Sigmoid colon (tissue), 7 donors: ENCODE results near the gene MRGPRX3. TPM values are rescaled to one million over a fixed set of nuclear protein-coding genes. Genes with fewer than 3 reads are reported as not detected.

ENCODE experiments used
- DNase-seq: peaks from one replicate; pipeline ENCODE4 v3.0.0-alpha.2; 2019
- H3K27ac ChIP-seq, 4 donors: fragments of 200-600 bp; sonication (generic); one replicate each; pipeline ENCODE4 v1.5.1; 2016 to 2019; ENCODE audit warnings: mild to moderate bottlenecking in 1 of 4
- H3K27me3 ChIP-seq, 3 donors: fragments of 200-600 bp; sonication (generic); one replicate each; pipeline ENCODE4 v1.5.1; 2019; ENCODE audit warnings: mild to moderate bottlenecking in 1 of 3
- H3K36me3 ChIP-seq, 4 donors: fragments of 200-600 bp; sonication (generic); one replicate each; pipeline ENCODE4 v1.5.1; 2016 to 2019
- H3K4me1 ChIP-seq, 4 donors: fragments of 200-600 bp; sonication (generic); one replicate each; pipeline ENCODE4 v1.5.1; 2017 to 2019
- H3K4me3 ChIP-seq, 4 donors: fragments of 200-600 bp; sonication (generic); one replicate each; pipeline ENCODE4 v1.5.1; 2017 to 2019; ENCODE audit warnings: mild to moderate bottlenecking in 2 of 4, moderate library complexity in 1 of 4
- H3K9me3 ChIP-seq, 4 donors: fragments of 200-600 bp in 3 of 4; sonication (generic) in 3 of 4; one replicate each; pipeline versions ENCODE4 v1.5.1 to v1.6.1; 2013 to 2019
- CTCF ChIP-seq, 4 experiments: fragments of 450-650 bp in 3 of 4; fragments of 200-600 bp in 1 of 4; IDR thresholded peaks; one replicate each; pipeline ENCODE4 v1.5.1; 2016 to 2019; ENCODE audit warnings: antibody characterized with exemption in 4 of 4, mild to moderate bottlenecking in 3 of 4, moderate library complexity in 2 of 4
- EP300 ChIP-seq, 4 donors: sonication (generic); formaldehyde crosslinking; IDR thresholded peaks; one replicate each; pipeline ENCODE4 v1.6.1; 2017; ENCODE audit warnings: antibody characterized with exemption in 4 of 4
- POLR2A ChIP-seq, 2 donors: fragments of 450-650 bp; IDR thresholded peaks; one replicate each; pipeline ENCODE4 v1.6.1; 2016; ENCODE audit warnings: antibody characterized with exemption in 2 of 2, mild to moderate bottlenecking in 2 of 2, moderate library complexity in 2 of 2
- POLR2AphosphoS5 ChIP-seq, 4 donors: sonication (generic); formaldehyde crosslinking; IDR thresholded peaks; one replicate each; pipeline ENCODE4 v1.6.1; 2017; ENCODE audit warnings: antibody characterized with exemption in 4 of 4
- WGBS, 2 donors: extraction: QIAGEN DNeasy Blood & Tissue Kit; methylation state at CpG; one replicate each; pipeline ENCODE4 v1.1.7; 2013; 5-methylcytosine and 5-hydroxymethylcytosine counted together
- intact Hi-C: fragments of 100-400 bp; cut with DNase I; formaldehyde crosslinking; loops from one replicate; pipeline ENCODE4 v1.15.1; 2023
- polyA plus RNA-seq, 3 donors: library from polyadenylated mRNA; stranded (reverse); fragments of 200-250 nt; gene quantifications; one replicate each; pipeline ENCODE4 v1.2.3, GENCODE V29; 2013
- total RNA-seq, 4 donors: library from RNA; depleted of rRNA; stranded (reverse); fragments of >200 nt; gene quantifications; one replicate each; pipeline ENCODE4 v1.1.0, GENCODE V29; 2016
- donor health status: healthy with polysubstance abuse.
- donor health status: Bipolar disorder and iron deficiency.
- donor health status: healthy.

Gene MRGPRX3
- total RNA-seq (not detected), polyA plus RNA-seq (not detected)

DNA sequence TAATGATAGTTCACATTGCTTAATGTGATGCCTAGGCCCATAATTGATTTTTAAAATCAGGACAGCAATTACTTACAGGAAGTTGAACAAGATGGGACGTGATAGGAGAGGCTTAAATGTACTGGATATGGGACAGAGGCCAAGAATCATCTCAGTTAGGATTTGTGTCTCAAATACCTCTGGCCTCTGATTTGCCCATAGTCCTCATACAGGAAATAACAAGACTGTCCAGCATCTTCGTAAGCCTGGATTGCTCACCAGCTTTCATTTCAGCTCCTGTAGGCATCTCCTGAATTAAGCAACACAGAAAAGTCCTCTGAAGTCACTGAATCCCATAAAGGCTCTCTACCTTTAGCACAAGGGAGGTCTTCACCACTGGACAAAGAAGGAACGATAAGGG lies at the start of gene MRGPRX3:
TSS of gene MRGPRX3 (plus strand) at position 231 of the 400 bp plus-strand sequence. CDS start 4,632 bp downstream, outside the sequence.
- intact Hi-C loops, result no loop called here
- H3K4me3 ChIP-seq, result no peak within 1 kb of the TSS
- no peaks in the 10 kb centered on the region for H3K4me1 ChIP-seq
- no peaks in the 10 kb centered on the region for H3K9me3 ChIP-seq
- H3K27ac ChIP-seq, result no peak within 1 kb of the TSS
- H3K27me3 ChIP-seq, result no peaks in the 10 kb centered on the region
- DNase-seq, result no peak
- TF ChIP-seq CTCF (IDR thresholded peaks at IDR 0.05) (no peak), EP300 (IDR thresholded peaks at IDR 0.05) (no peak), POLR2AphosphoS5 (IDR thresholded peaks at IDR 0.05) (no peak), POLR2A (IDR thresholded peaks at IDR 0.05) (no peak)
- H3K36me3 ChIP-seq, result no peaks in the 10 kb centered on the region
- WGBS, 2 donors, result 47 to 66% methylated on average over 3 of the region's 3 CpGs

- DNase-seq, result no peak
- TF ChIP-seq EP300 (IDR thresholded peaks at IDR 0.05) (no peak), POLR2A (IDR thresholded peaks at IDR 0.05) (no peak), POLR2AphosphoS5 (IDR thresholded peaks at IDR 0.05) (no peak), CTCF (IDR thresholded peaks at IDR 0.05) (no peak)
- Histone ChIP-seq H3K4me3 (no peak overlapping the region), H3K36me3 (peaks cover 0 to 83% (median 17%) of the 10 kb centered on the region in 4 donors), H3K9me3 (no peaks in the 10 kb centered on the region), H3K27me3 (no peaks in the 10 kb centered on the region), H3K27ac (no peak overlapping the region), H3K4me1 (no peaks in the 10 kb centered on the region)
- 97% methylated on average over 2 of the region's 2 CpGs for WGBS, 2 donors
- intact Hi-C loops, result no loop called here
Measured at GRCh38 chr11:18088366-18088765, 44.0 kb upstream of the MRGPRX3 start.

GRCh38 chr11:18088966-18089365 lies 43.4 kb upstream of the MRGPRX3 start:
- Histone ChIP-seq H3K9me3 (no peaks in the 10 kb centered on the region), H3K4me3 (no peak overlapping the region), H3K4me1 (no peaks in the 10 kb centered on the region), H3K27ac (no peak overlapping the region), H3K27me3 (no peaks in the 10 kb centered on the region), H3K36me3 (peaks cover 0 to 83% (median 22%) of the 10 kb centered on the region in 4 donors)
- DNase-seq, result no peak
- 88 to 91% methylated on average over 3 of the region's 3 CpGs for WGBS, 2 donors
- intact Hi-C loops, result no loop called here
- no peak for TF ChIP-seq EP300 (IDR thresholded peaks at IDR 0.05)
- no peak for TF ChIP-seq POLR2AphosphoS5 (IDR thresholded peaks at IDR 0.05)
- no peak for TF ChIP-seq POLR2A (IDR thresholded peaks at IDR 0.05)
- TF ChIP-seq CTCF (IDR thresholded peaks at IDR 0.05), result no peak

DNA sequence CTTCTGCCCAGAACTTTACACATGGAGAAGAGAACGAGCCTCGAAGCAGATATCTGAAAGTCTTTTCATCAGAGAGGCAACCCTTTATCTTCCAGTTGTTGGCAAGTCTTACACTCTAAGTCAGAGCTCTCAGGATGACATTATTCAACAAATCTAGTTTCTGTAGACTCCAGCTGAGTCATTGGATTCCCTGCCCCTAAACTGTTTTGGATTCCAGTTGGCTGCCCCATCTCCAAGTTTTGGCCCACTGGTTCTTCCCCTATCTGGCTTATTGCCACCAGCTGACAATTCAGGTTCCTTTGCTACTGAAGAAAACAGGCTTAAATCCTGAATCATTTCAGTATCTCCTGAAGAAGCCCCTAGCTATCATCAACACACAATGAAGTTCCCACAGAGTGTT lies 40.6 kb upstream of the MRGPRX3 start:
- no peak overlapping the region for H3K27ac ChIP-seq
- no peak for DNase-seq
- H3K4me1 ChIP-seq, result no peaks in the 10 kb centered on the region
- H3K4me3 ChIP-seq, result no peak overlapping the region
- H3K27me3 ChIP-seq, result no peaks in the 10 kb centered on the region
- H3K36me3 ChIP-seq, result peaks cover 4 to 88% (median 35%) of the 10 kb centered on the region in 4 donors
- 96% methylated on average over 2 of the region's 2 CpGs for WGBS, 2 donors
- no peaks in the 10 kb centered on the region for H3K9me3 ChIP-seq
- no peak for TF ChIP-seq CTCF (IDR thresholded peaks at IDR 0.05)
- TF ChIP-seq POLR2AphosphoS5 (IDR thresholded peaks at IDR 0.05), result no peak
- TF ChIP-seq POLR2A (IDR thresholded peaks at IDR 0.05), result no peak
- no peak for TF ChIP-seq EP300 (IDR thresholded peaks at IDR 0.05)
- intact Hi-C loops, result no loop called here

GRCh38 chr11:18093959-18094358 lies 38.4 kb upstream of the MRGPRX3 start:
- Histone ChIP-seq H3K36me3 (peaks cover 4 to 66% (median 35%) of the 10 kb centered on the region in 4 donors), H3K4me1 (no peaks in the 10 kb centered on the region), H3K27ac (no peak overlapping the region), H3K9me3 (no peaks in the 10 kb centered on the region), H3K4me3 (no peak overlapping the region), H3K27me3 (no peaks in the 10 kb centered on the region)
- intact Hi-C loops, result no loop called here
- DNase-seq, result no peak
- no peak for TF ChIP-seq POLR2A (IDR thresholded peaks at IDR 0.05)
- no peak for TF ChIP-seq POLR2AphosphoS5 (IDR thresholded peaks at IDR 0.05)
- TF ChIP-seq CTCF (IDR thresholded peaks at IDR 0.05), result no peak
- TF ChIP-seq EP300 (IDR thresholded peaks at IDR 0.05), result no peak
